H9 (cell line): ENCODE results near the gene KRT2. TPM values are rescaled to one million over a fixed set of nuclear protein-coding genes. Genes with fewer than 3 reads are reported as not detected.

Source experiments
- DNase-seq: peaks from one replicate; pipeline ENCODE4 v3.0.0-alpha.2; 2017
- H2AFZ ChIP-seq: one replicate; pipeline ENCODE4 v1.6.1; 2013; ENCODE audit warnings: mild to moderate bottlenecking, low read length, control low read depth, moderate library complexity
- H2AK5ac ChIP-seq: 2 replicates; pipeline ENCODE4 v1.6.1; 2013; ENCODE audit warnings: low read length, control low read depth, mixed read lengths; ENCODE audit not compliant: insufficient read length
- H2BK120ac ChIP-seq: one replicate; pipeline ENCODE4 v1.6.1; 2013; ENCODE audit warnings: low read depth, mild to moderate bottlenecking, low read length, control low read depth, inconsistent platforms; ENCODE audit not compliant: poor library complexity, severe bottlenecking
- H2BK12ac ChIP-seq: 2 replicates; pipeline ENCODE4 v1.6.1; 2013; ENCODE audit warnings: low read length, control low read depth, mixed read lengths, low read depth; ENCODE audit not compliant: insufficient read length
- H2BK15ac ChIP-seq: 2 replicates; pipeline ENCODE4 v1.6.1; 2013; ENCODE audit warnings: low read depth, low read length, control low read depth
- H2BK20ac ChIP-seq: one replicate; pipeline ENCODE4 v1.6.1; 2013; ENCODE audit warnings: low read depth, mild to moderate bottlenecking, low read length, control low read depth, inconsistent platforms; ENCODE audit not compliant: poor library complexity, severe bottlenecking
- H2BK5ac ChIP-seq: 2 replicates; pipeline ENCODE4 v1.6.1; 2013; ENCODE audit warnings: low read length, control low read depth, mixed read lengths; ENCODE audit not compliant: insufficient read length
- H3K14ac ChIP-seq: 2 replicates; pipeline ENCODE4 v1.6.1; 2013; ENCODE audit warnings: low read length, control low read depth; ENCODE audit not compliant: insufficient read depth
- H3K18ac ChIP-seq: 2 replicates; pipeline ENCODE4 v1.6.1; 2013; ENCODE audit warnings: low read depth, mild to moderate bottlenecking, mixed read lengths, low read length, control low read depth; ENCODE audit not compliant: insufficient read length
- H3K23ac ChIP-seq: 2 replicates; pipeline ENCODE4 v1.6.1; 2013; ENCODE audit warnings: low read length, control low read depth, mixed read lengths, low read depth; ENCODE audit not compliant: insufficient read length
- H3K23me2 ChIP-seq: 2 replicates; pipeline ENCODE4 v1.6.1; 2013; ENCODE audit warnings: low read depth, mild to moderate bottlenecking, mixed read lengths, low read length, control low read depth; ENCODE audit not compliant: insufficient read length, poor library complexity, severe bottlenecking
- H3K27ac ChIP-seq: 2 replicates; pipeline ENCODE4 v1.5.1; 2013; ENCODE audit warnings: low read length, control low read depth, mixed read lengths, low read depth; ENCODE audit not compliant: insufficient read length
- H3K27me3 ChIP-seq: 2 replicates; pipeline ENCODE4 v1.6.1; 2013; ENCODE audit warnings: low read length, control low read depth, inconsistent platforms; ENCODE audit not compliant: insufficient read depth
- H3K4ac ChIP-seq: 2 replicates; pipeline ENCODE4 v1.6.1; 2013; ENCODE audit warnings: low read depth, mild to moderate bottlenecking, control low read depth, inconsistent platforms, low read length, moderate library complexity
- H3K4me1 ChIP-seq: 2 replicates; pipeline ENCODE4 v1.6.1; 2013; ENCODE audit warnings: low read length, control low read depth, inconsistent platforms; ENCODE audit not compliant: insufficient read depth
- H3K4me2 ChIP-seq: 2 replicates; pipeline ENCODE4 v1.6.1; 2013; ENCODE audit warnings: low read length, control low read depth, mixed read lengths; ENCODE audit not compliant: insufficient read length, insufficient read depth
- H3K56ac ChIP-seq: 2 replicates; pipeline ENCODE4 v1.6.1; 2013; ENCODE audit warnings: low read depth, mild to moderate bottlenecking, mixed read lengths, low read length, control low read depth; ENCODE audit not compliant: insufficient read length
- H3K79me1 ChIP-seq: 2 replicates; pipeline ENCODE4 v1.6.1; 2013; ENCODE audit warnings: low read depth, mild to moderate bottlenecking, moderate library complexity, low read length, control low read depth, inconsistent platforms; ENCODE audit not compliant: insufficient read depth, poor library complexity, severe bottlenecking
- H3K79me2 ChIP-seq: 2 replicates; pipeline ENCODE4 v1.6.1; 2013; ENCODE audit warnings: low read length, control low read depth, inconsistent platforms; ENCODE audit not compliant: insufficient read depth
- H3K9ac ChIP-seq: 2 replicates; pipeline ENCODE4 v1.6.1; 2013; ENCODE audit warnings: low read length, control low read depth, mixed read lengths; ENCODE audit not compliant: insufficient read length; ENCODE audit errors: extremely low read depth
- H3K9me3 ChIP-seq: one replicate; pipeline ENCODE4 v1.6.1; 2013; ENCODE audit warnings: low read depth, low read length, inconsistent platforms; ENCODE audit not compliant: control insufficient read depth
- H3T11ph ChIP-seq: one replicate; pipeline ENCODE4 v1.6.1; 2013; ENCODE audit warnings: mild to moderate bottlenecking, low read length, control low read depth, inconsistent platforms
- H4K20me1 ChIP-seq: one replicate; pipeline ENCODE4 v1.6.1; 2013; ENCODE audit not compliant: control insufficient read depth, insufficient read length, insufficient read depth
- H4K5ac ChIP-seq: 2 replicates; pipeline ENCODE4 v1.6.1; 2013; ENCODE audit warnings: low read depth, mild to moderate bottlenecking, mixed read lengths, low read length, control low read depth; ENCODE audit not compliant: insufficient read length
- H4K8ac ChIP-seq: replicated peaks from 2 replicates; pipeline ENCODE4 v1.6.1; 2013; ENCODE audit warnings: low read length, control low read depth, mixed read lengths, low read depth; ENCODE audit not compliant: insufficient read length
- H4K91ac ChIP-seq: 2 replicates; pipeline ENCODE4 v1.6.1; 2013; ENCODE audit warnings: low read depth, mild to moderate bottlenecking, moderate library complexity, mixed read lengths, low read length, control low read depth; ENCODE audit not compliant: insufficient read length
- H3K27ac Mint-ChIP-seq, 3 experiments: 2 replicates in 2 of 3; 3 replicates in 1 of 3; pipeline ENCODE4 v1.8.0; 2020 to 2021; ENCODE audit warnings: mixed read lengths in 3 of 3, mild to moderate bottlenecking in 1 of 3, moderate library complexity in 1 of 3
- H3K27me3 Mint-ChIP-seq: 2 replicates; pipeline ENCODE4 v1.8.0; 2021; ENCODE audit warnings: low read depth, mild to moderate bottlenecking, moderate library complexity, mixed read lengths
- H3K36me3 Mint-ChIP-seq, 3 experiments: 2 replicates in 2 of 3; 3 replicates in 1 of 3; pipeline ENCODE4 v1.8.0; 2020 to 2021; ENCODE audit warnings: low read depth in 3 of 3, mixed read lengths in 3 of 3; ENCODE audit not compliant: insufficient read depth in 1 of 3
- H3K4me1 Mint-ChIP-seq, 2 experiments: 2 replicates each; pipeline ENCODE4 v1.8.0; 2020; ENCODE audit warnings: mixed read lengths in 2 of 2
- H3K4me3 Mint-ChIP-seq, 2 experiments: 2 replicates in 1 of 2; 3 replicates in 1 of 2; pipeline ENCODE4 v1.8.0; 2020 to 2021; ENCODE audit warnings: mild to moderate bottlenecking in 2 of 2, mixed read lengths in 2 of 2, moderate library complexity in 1 of 2
- H3K9me3 Mint-ChIP-seq, 2 experiments: 2 replicates in 1 of 2; 3 replicates in 1 of 2; pipeline ENCODE4 v1.8.0; 2020; ENCODE audit warnings: mild to moderate bottlenecking in 2 of 2, mixed read lengths in 2 of 2, moderate library complexity in 1 of 2
- CTCF ChIP-seq: fragments of 200-600 bp; sonication (generic); conservative IDR thresholded peaks from 3 replicates; pipeline ENCODE4 v1.8.0; 2021; ENCODE audit warnings: antibody characterized with exemption, mild to moderate bottlenecking
- WGBS: extraction: QIAGEN DNeasy Blood & Tissue Kit; methylation state at CpG from one replicate; pipeline ENCODE4 v1.1.7; 2013; ENCODE audit warnings: missing lambda C conversion rate, low lambda C conversion rate, mixed read lengths; ENCODE audit not compliant: insufficient read length; ENCODE audit errors: extremely low coverage; 5-methylcytosine and 5-hydroxymethylcytosine counted together
- total RNA-seq: library from RNA; stranded (reverse); gene quantifications from 2 replicates; pipeline ENCODE4 v1.2.1, GENCODE V29; 2021

The KRT2 gene
- total RNA-seq, 1 experiment from 2014 or later: not detected

GRCh38 chr12:52630599-52631200 is 21.3 kb downstream of the KRT2 start:
- Histone ChIP-seq H3K23me2 (no peaks in the 10 kb centered on the region), H3K18ac (no peak overlapping the region), H2AK5ac (no peak overlapping the region), H2BK12ac (no peak overlapping the region), H4K20me1 (no peaks in the 10 kb centered on the region), H3K27ac (no peak overlapping the region), H3K79me1 (no peaks in the 10 kb centered on the region), H3K4me2 (no peak overlapping the region), H2BK15ac (no peak overlapping the region), H3T11ph (no peak overlapping the region), H2BK120ac (no peak overlapping the region), H4K91ac (no peak overlapping the region), H3K4me1 (no peaks in the 10 kb centered on the region), H3K9me3 (no peaks in the 10 kb centered on the region), H2BK20ac (no peak overlapping the region), H3K23ac (no peak overlapping the region), H3K9ac (no peak overlapping the region), H4K8ac (no peak overlapping the region), H3K56ac (no peak overlapping the region), H3K27me3 (no peaks in the 10 kb centered on the region), H2BK5ac (no peak overlapping the region), H3K79me2 (no peaks in the 10 kb centered on the region), H4K5ac (no peak overlapping the region), H3K14ac (no peak overlapping the region), H2AFZ (no peak overlapping the region), H3K4ac (no peak overlapping the region)
- no peaks in the 10 kb centered on the region for H3K9me3 Mint-ChIP-seq
- H3K27me3 Mint-ChIP-seq: peaks cover 15% of the 10 kb centered on the region
- H3K36me3 Mint-ChIP-seq: no peaks in the 10 kb centered on the region
- DNase-seq: peak; percentile 9
- no peak overlapping the region for H3K27ac Mint-ChIP-seq
- H3K4me1 Mint-ChIP-seq: peaks cover 4 to 5% of the 10 kb centered on the region in 2 experiments
- WGBS: no CpG with 5 or more reads among the region's 4 CpGs
- no peak overlapping the region for H3K4me3 Mint-ChIP-seq
- TF ChIP-seq CTCF: no peak
